Effector memory CD8-positive, alpha-beta T cell (primary cell): ENCODE measurements around the gene CCL7.

ENCODE experiments used
- ATAC-seq: fragments of 150-1000 bp; cut with Tn5 transposase; replicated peaks from 2 replicates; pipeline ENCODE4 v1.10.0; 2021; ENCODE audit warnings: mild to moderate bottlenecking, moderate library complexity
- DNase-seq, 3 experiments: peaks; one replicate each; pipeline ENCODE4 v3.0.0; 2021
- H3K27ac Mint-ChIP-seq, 2 donors: one replicate each; pipeline ENCODE4 v1.8.0; 2022; ENCODE audit warnings: mild to moderate bottlenecking in 2 of 2, mixed read lengths in 2 of 2, moderate library complexity in 2 of 2
- H3K27me3 Mint-ChIP-seq, 2 donors: one replicate each; pipeline ENCODE4 v1.8.0; 2022; ENCODE audit warnings: mixed read lengths in 2 of 2
- H3K36me3 Mint-ChIP-seq: one replicate; pipeline ENCODE4 v1.8.0; 2022; ENCODE audit warnings: mild to moderate bottlenecking, moderate library complexity, mixed read lengths; ENCODE audit not compliant: insufficient read depth
- H3K4me1 Mint-ChIP-seq, 2 donors: one replicate each; pipeline ENCODE4 v1.8.0; 2022; ENCODE audit warnings: low read depth in 2 of 2, mixed read lengths in 2 of 2
- H3K4me3 Mint-ChIP-seq, 2 donors: one replicate each; pipeline ENCODE4 v1.8.0; 2022; ENCODE audit warnings: mild to moderate bottlenecking in 2 of 2, mixed read lengths in 2 of 2, moderate library complexity in 2 of 2
- H3K9me3 Mint-ChIP-seq, 2 donors: one replicate each; pipeline ENCODE4 v1.8.0; 2022; ENCODE audit warnings: mixed read lengths in 2 of 2

CCL7 gene

GRCh38 chr17:34252444-34253138 is 17.4 kb upstream of the CCL7 start:
- H3K27ac Mint-ChIP-seq, result no peak overlapping the region
- H3K27me3 Mint-ChIP-seq, result peaks cover 47 to 70% of the 10 kb centered on the region in 2 donors
- H3K9me3 Mint-ChIP-seq, result no peaks in the 10 kb centered on the region
- no peaks in the 10 kb centered on the region for H3K36me3 Mint-ChIP-seq
- no peak overlapping the region for H3K4me3 Mint-ChIP-seq
- ATAC-seq, result no peak
- H3K4me1 Mint-ChIP-seq, result peaks cover 0 to 3% of the 10 kb centered on the region in 2 donors
- DNase-seq, result no peak

- Mint-ChIP-seq H3K4me1 (peaks cover 0 to 3% of the 10 kb centered on the region in 2 donors), H3K27ac (no peak overlapping the region), H3K36me3 (no peaks in the 10 kb centered on the region), H3K9me3 (no peaks in the 10 kb centered on the region), H3K27me3 (peaks cover 45 to 75% of the 10 kb centered on the region in 2 donors), H3K4me3 (no peak overlapping the region)
- DNase-seq (no peak), ATAC-seq (no peak)
Measured at GRCh38 chr17:34253139-34253525, 16.9 kb upstream of the CCL7 start.

GRCh38 chr17:34254146-34254545 is 15.9 kb upstream of the CCL7 start:
- no peak overlapping the region for H3K4me3 Mint-ChIP-seq
- H3K27ac Mint-ChIP-seq, result no peak overlapping the region
- H3K36me3 Mint-ChIP-seq, result no peaks in the 10 kb centered on the region
- ATAC-seq, result no peak
- H3K4me1 Mint-ChIP-seq, result peaks cover 0 to 3% of the 10 kb centered on the region in 2 donors
- no peaks in the 10 kb centered on the region for H3K9me3 Mint-ChIP-seq
- no peak for DNase-seq
- H3K27me3 Mint-ChIP-seq, result peaks cover 41 to 86% of the 10 kb centered on the region in 2 donors

GRCh38 chr17:34254651-34255380 is 15.2 kb upstream of the CCL7 start, which contains the start of gene CCL2:
CCL2 (plus strand) TSS chr17:34255285; CDS start chr17:34255350, 65 bp downstream.
- no peaks in the 10 kb centered on the region for H3K9me3 Mint-ChIP-seq
- no peak within 1 kb of the TSS for H3K4me3 Mint-ChIP-seq
- H3K27ac Mint-ChIP-seq, result no peak within 1 kb of the TSS
- DNase-seq (no peak), ATAC-seq (no peak)
- peaks cover 0 to 3% of the 10 kb centered on the region in 2 donors for H3K4me1 Mint-ChIP-seq
- peaks cover 47 to 92% of the 10 kb centered on the region in 2 donors for H3K27me3 Mint-ChIP-seq
- H3K36me3 Mint-ChIP-seq, result no peaks in the 10 kb centered on the region

- ATAC-seq (no peak), DNase-seq (no peak)
- peaks cover 48 to 98% of the 10 kb centered on the region in 2 donors for H3K27me3 Mint-ChIP-seq
- H3K27ac Mint-ChIP-seq, result no peak overlapping the region
- H3K36me3 Mint-ChIP-seq, result no peaks in the 10 kb centered on the region
- no peak overlapping the region for H3K4me3 Mint-ChIP-seq
- H3K4me1 Mint-ChIP-seq, result peaks cover 0 to 3% of the 10 kb centered on the region in 2 donors
- no peaks in the 10 kb centered on the region for H3K9me3 Mint-ChIP-seq
Measured at GRCh38 chr17:34255381-34255732, 14.7 kb upstream of the CCL7 start.

GRCh38 chr17:34255841-34256240 is 14.2 kb upstream of the CCL7 start:
- H3K9me3 Mint-ChIP-seq, result no peaks in the 10 kb centered on the region
- no peak for ATAC-seq
- H3K27me3 Mint-ChIP-seq, result peaks cover 44 to 96% of the 10 kb centered on the region in 2 donors
- peaks cover 0 to 3% of the 10 kb centered on the region in 2 donors for H3K4me1 Mint-ChIP-seq
- DNase-seq, result no peak
- no peaks in the 10 kb centered on the region for H3K36me3 Mint-ChIP-seq
- no peak overlapping the region for H3K4me3 Mint-ChIP-seq
- no peak overlapping the region for H3K27ac Mint-ChIP-seq

GRCh38 chr17:34257299-34257985 is 12.6 kb upstream of the CCL7 start:
- Mint-ChIP-seq H3K36me3 (no peaks in the 10 kb centered on the region), H3K27ac (no peak overlapping the region), H3K4me3 (no peak overlapping the region), H3K9me3 (no peaks in the 10 kb centered on the region), H3K27me3 (peaks cover 35 to 80% of the 10 kb centered on the region in 2 donors), H3K4me1 (peaks cover 0 to 3% of the 10 kb centered on the region in 2 donors)
- ATAC-seq (no peak), DNase-seq (no peak)

GRCh38 chr17:34257986-34258326 is 12.1 kb upstream of the CCL7 start:
- peaks cover 0 to 3% of the 10 kb centered on the region in 2 donors for H3K4me1 Mint-ChIP-seq
- no peaks in the 10 kb centered on the region for H3K9me3 Mint-ChIP-seq
- no peak overlapping the region for H3K27ac Mint-ChIP-seq
- no peak for ATAC-seq
- no peak overlapping the region for H3K4me3 Mint-ChIP-seq
- peaks cover 30 to 75% of the 10 kb centered on the region in 2 donors for H3K27me3 Mint-ChIP-seq
- H3K36me3 Mint-ChIP-seq, result no peaks in the 10 kb centered on the region
- no peak for DNase-seq

- peaks cover 28 to 64% of the 10 kb centered on the region in 2 donors for H3K27me3 Mint-ChIP-seq
Measured at GRCh38 chr17:34259146-34259545, 10.9 kb upstream of the CCL7 start.

GRCh38 chr17:34260861-34261260 is 9.2 kb upstream of the CCL7 start:
- peaks cover 34 to 63% of the 10 kb centered on the region in 2 donors for H3K27me3 Mint-ChIP-seq
- H3K4me1 Mint-ChIP-seq, result no peaks in the 10 kb centered on the region
- no peak overlapping the region for H3K4me3 Mint-ChIP-seq
- no peaks in the 10 kb centered on the region for H3K9me3 Mint-ChIP-seq
- no peak for ATAC-seq
- DNase-seq, result no peak
- no peaks in the 10 kb centered on the region for H3K36me3 Mint-ChIP-seq
- no peak overlapping the region for H3K27ac Mint-ChIP-seq

More at GRCh38 chr17:34259146-34259545, 10.9 kb upstream of the CCL7 start:
- no peak overlapping the region for H3K27ac Mint-ChIP-seq
- no peak for ATAC-seq
- H3K36me3 Mint-ChIP-seq, result no peaks in the 10 kb centered on the region
- no peaks in the 10 kb centered on the region for H3K9me3 Mint-ChIP-seq
- H3K4me1 Mint-ChIP-seq, result peaks cover 0 to 3% of the 10 kb centered on the region in 2 donors
- H3K4me3 Mint-ChIP-seq, result no peak overlapping the region
- DNase-seq, result no peak

GRCh38 chr17:34261568-34262337 is 8.3 kb upstream of the CCL7 start:
- Mint-ChIP-seq H3K4me3 (no peak overlapping the region), H3K27ac (no peak overlapping the region), H3K27me3 (peaks cover 42 to 63% of the 10 kb centered on the region in 2 donors), H3K36me3 (no peaks in the 10 kb centered on the region), H3K9me3 (no peaks in the 10 kb centered on the region), H3K4me1 (no peaks in the 10 kb centered on the region)
- ATAC-seq, result no peak
- DNase-seq, result no peak

- no peak overlapping the region for H3K27ac Mint-ChIP-seq
Measured at GRCh38 chr17:34265711-34266110, 4.3 kb upstream of the CCL7 start.

GRCh38 chr17:34275881-34276280 is 5.9 kb downstream of the CCL7 start:
- Mint-ChIP-seq H3K36me3 (peaks cover 3% of the 10 kb centered on the region), H3K27me3 (peaks cover 83 to 84% of the 10 kb centered on the region in 2 donors), H3K4me1 (no peaks in the 10 kb centered on the region), H3K27ac (no peak overlapping the region), H3K9me3 (no peaks in the 10 kb centered on the region), H3K4me3 (no peak overlapping the region)
- DNase-seq (no peak), ATAC-seq (no peak)

More at GRCh38 chr17:34265711-34266110, 4.3 kb upstream of the CCL7 start:
- H3K9me3 Mint-ChIP-seq, result no peaks in the 10 kb centered on the region
- DNase-seq (no peak), ATAC-seq (no peak)
- no peaks in the 10 kb centered on the region for H3K36me3 Mint-ChIP-seq
- H3K27me3 Mint-ChIP-seq, result peaks cover 49 to 55% of the 10 kb centered on the region in 2 donors
- H3K4me3 Mint-ChIP-seq, result no peak overlapping the region
- H3K4me1 Mint-ChIP-seq, result no peaks in the 10 kb centered on the region
